MM.1S (cell line): ENCODE data around the gene TTLL3.

Source experiments
- DNase-seq: peaks from one replicate; pipeline ENCODE4 v3.0.0-alpha.2; 2015
- H2AFZ ChIP-seq: fragments of 300-600 bp; sonication (generic); 2 replicates; pipeline ENCODE4 v1.6.0; 2016; ENCODE audit warnings: antibody characterized with exemption, low read length
- H3F3A ChIP-seq: fragments of 300-600 bp; sonication (generic); 2 replicates; pipeline ENCODE4 v1.6.1; 2016; ENCODE audit warnings: mild to moderate bottlenecking, antibody characterized with exemption, low read length, moderate library complexity, mixed read lengths; ENCODE audit not compliant: insufficient read depth
- H3K27ac ChIP-seq: fragments of 300-600 bp; sonication (generic); 2 replicates; pipeline ENCODE4 v1.5.1; 2016; ENCODE audit warnings: mild to moderate bottlenecking, low read length
- H3K27me3 ChIP-seq: fragments of 300-600 bp; sonication (generic); replicated peaks from 2 replicates; pipeline ENCODE4 v1.6.0; 2016; ENCODE audit warnings: low read length; ENCODE audit not compliant: insufficient read depth
- H3K36me3 ChIP-seq: fragments of 300-600 bp; sonication (generic); replicated peaks from 2 replicates; pipeline ENCODE4 v1.6.1; 2016; ENCODE audit warnings: mild to moderate bottlenecking, low read length, mixed read lengths; ENCODE audit not compliant: insufficient read depth
- H3K4me1 ChIP-seq: fragments of 300-600 bp; sonication (generic); 2 replicates; pipeline ENCODE4 v1.6.1; 2016; ENCODE audit warnings: low read length, mixed read lengths
- H3K4me2 ChIP-seq: fragments of 300-600 bp; sonication (generic); 2 replicates; pipeline ENCODE4 v1.6.0; 2016; ENCODE audit warnings: low read depth, low read length
- H3K4me3 ChIP-seq: fragments of 300-600 bp; sonication (generic); 2 replicates; pipeline ENCODE4 v1.5.1; 2016; ENCODE audit warnings: low read length, mixed read lengths
- H3K79me2 ChIP-seq: fragments of 300-600 bp; sonication (generic); 2 replicates; pipeline ENCODE4 v1.6.1; 2016; ENCODE audit warnings: mixed run types, low read length, mixed read lengths
- H3K9ac ChIP-seq: fragments of 300-600 bp; sonication (generic); 2 replicates; pipeline ENCODE4 v1.6.1; 2016; ENCODE audit warnings: low read length, mixed read lengths
- H3K9me2 ChIP-seq: fragments of 300-600 bp; sonication (generic); replicated peaks from 2 replicates; pipeline ENCODE4 v1.6.1; 2016; ENCODE audit warnings: mild to moderate bottlenecking, low read length, mixed read lengths; ENCODE audit not compliant: insufficient read depth
- H3K9me3 ChIP-seq: fragments of 300-600 bp; sonication (generic); replicated peaks from 2 replicates; pipeline ENCODE4 v1.6.1; 2016; ENCODE audit warnings: mild to moderate bottlenecking, low read length, mixed read lengths; ENCODE audit not compliant: insufficient read depth
- H4K20me1 ChIP-seq: fragments of 300-600 bp; sonication (generic); 2 replicates; pipeline ENCODE4 v1.6.1; 2016; ENCODE audit warnings: mild to moderate bottlenecking, low read length, moderate library complexity, mixed read lengths; ENCODE audit not compliant: insufficient read depth
- EZH2 ChIP-seq: fragments of 300-600 bp; sonication (generic); optimal IDR thresholded peaks from 2 replicates; pipeline ENCODE3; 2017; ENCODE audit warnings: low read depth, mild to moderate bottlenecking, antibody characterized with exemption, low read length, mixed read lengths
- EZH2phosphoT487 ChIP-seq: fragments of 300-600 bp; sonication (generic); IDR thresholded peaks from 2 replicates; pipeline ENCODE4 v1.6.1; 2018; ENCODE audit warnings: antibody characterized with exemption, low read length
- TF ChIP-seq, protein P1 (sequence below): fragments of 300-600 bp; sonication (generic); IDR thresholded peaks from 2 replicates; pipeline ENCODE4 v1.5.1; 2016; ENCODE audit warnings: antibody characterized with exemption, low read length, mixed read lengths

The TTLL3 gene

DNA sequence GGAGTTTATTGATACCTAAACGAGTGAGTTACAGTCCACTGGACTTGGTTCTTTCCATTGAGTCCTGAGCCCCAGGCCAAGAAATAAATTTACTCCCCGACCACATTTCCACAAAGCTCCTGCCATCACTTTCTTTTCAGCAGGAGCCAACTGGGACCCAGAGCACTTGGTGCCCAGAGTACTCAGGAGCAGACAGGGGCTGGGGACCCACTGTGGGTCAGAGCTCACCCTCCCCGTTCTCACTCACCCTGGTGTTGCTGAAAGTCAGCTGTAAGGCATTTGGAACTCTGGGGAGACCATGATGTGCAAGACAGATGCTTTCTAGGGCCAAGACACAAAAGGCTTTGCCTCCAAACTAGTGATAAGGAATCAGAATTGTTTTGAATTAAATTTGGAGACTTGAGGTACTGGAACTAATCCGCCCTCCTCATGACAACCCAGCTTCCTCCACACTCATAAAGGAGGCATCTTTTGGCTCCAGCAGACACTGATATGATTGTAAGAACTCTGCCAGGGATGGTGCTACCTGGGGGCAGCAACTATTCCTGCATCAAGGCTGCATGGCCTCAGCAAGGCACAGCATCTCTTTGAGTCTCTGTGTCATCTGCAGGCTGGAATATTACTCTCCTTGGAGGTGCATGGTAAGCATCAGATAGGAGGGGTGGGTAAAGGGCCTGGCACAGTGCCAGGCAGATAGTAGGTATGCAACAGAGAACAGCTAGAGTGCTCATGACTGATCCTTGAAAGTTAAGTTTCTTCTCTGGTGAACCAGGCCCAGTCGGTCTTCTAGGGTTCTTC, 33.0 kb upstream of the TTLL3 start:
- DNase-seq: no peak
- no peak overlapping the region for H3K9ac ChIP-seq

GRCh38 chr3:9777694-9778021, 32.4 kb upstream of the TTLL3 start:
- Histone ChIP-seq H3K4me2 (no peak overlapping the region), H3K4me1 (no peaks in the 10 kb centered on the region), H2AFZ (no peak overlapping the region), H3K36me3 (no peaks in the 10 kb centered on the region), H3K27me3 (no peaks in the 10 kb centered on the region), H3K9me2 (no peaks in the 10 kb centered on the region), H3K27ac (no peak overlapping the region), H3K9ac (no peak overlapping the region), H3K79me2 (no peaks in the 10 kb centered on the region), H3K9me3 (no peaks in the 10 kb centered on the region), H3K4me3 (no peak overlapping the region), H4K20me1 (no peaks in the 10 kb centered on the region), H3F3A (no peaks in the 10 kb centered on the region)
- no peak for DNase-seq
- TF ChIP-seq EZH2 (no peak), EZH2phosphoT487 (no peak)
- TF ChIP-seq, protein P1, sequence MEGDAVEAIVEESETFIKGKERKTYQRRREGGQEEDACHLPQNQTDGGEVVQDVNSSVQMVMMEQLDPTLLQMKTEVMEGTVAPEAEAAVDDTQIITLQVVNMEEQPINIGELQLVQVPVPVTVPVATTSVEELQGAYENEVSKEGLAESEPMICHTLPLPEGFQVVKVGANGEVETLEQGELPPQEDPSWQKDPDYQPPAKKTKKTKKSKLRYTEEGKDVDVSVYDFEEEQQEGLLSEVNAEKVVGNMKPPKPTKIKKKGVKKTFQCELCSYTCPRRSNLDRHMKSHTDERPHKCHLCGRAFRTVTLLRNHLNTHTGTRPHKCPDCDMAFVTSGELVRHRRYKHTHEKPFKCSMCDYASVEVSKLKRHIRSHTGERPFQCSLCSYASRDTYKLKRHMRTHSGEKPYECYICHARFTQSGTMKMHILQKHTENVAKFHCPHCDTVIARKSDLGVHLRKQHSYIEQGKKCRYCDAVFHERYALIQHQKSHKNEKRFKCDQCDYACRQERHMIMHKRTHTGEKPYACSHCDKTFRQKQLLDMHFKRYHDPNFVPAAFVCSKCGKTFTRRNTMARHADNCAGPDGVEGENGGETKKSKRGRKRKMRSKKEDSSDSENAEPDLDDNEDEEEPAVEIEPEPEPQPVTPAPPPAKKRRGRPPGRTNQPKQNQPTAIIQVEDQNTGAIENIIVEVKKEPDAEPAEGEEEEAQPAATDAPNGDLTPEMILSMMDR: no peak

More for the DNA sequence above, 33.0 kb upstream of the TTLL3 start:
- Histone ChIP-seq H3K9me3 (no peaks in the 10 kb centered on the region), H3K36me3 (no peaks in the 10 kb centered on the region), H3K27me3 (no peaks in the 10 kb centered on the region), H3K27ac (no peak overlapping the region), H3K4me1 (no peaks in the 10 kb centered on the region), H3K79me2 (no peaks in the 10 kb centered on the region), H3K4me3 (no peak overlapping the region), H3F3A (no peaks in the 10 kb centered on the region), H4K20me1 (no peaks in the 10 kb centered on the region), H3K4me2 (no peak overlapping the region), H2AFZ (no peak overlapping the region), H3K9me2 (no peaks in the 10 kb centered on the region)
- no peak for TF ChIP-seq EZH2phosphoT487

GRCh38 chr3:9778143-9779074, 31.7 kb upstream of the TTLL3 start:
- no peaks in the 10 kb centered on the region for H3K27me3 ChIP-seq
- 0 out of 2 replicates have a peak, but pooled peaks cover 2% of the 10 kb centered on the region for H3K36me3 ChIP-seq
- no peak overlapping the region for H3K4me2 ChIP-seq
- no peaks in the 10 kb centered on the region for H3K9me3 ChIP-seq
- H3K4me1 ChIP-seq: no peaks in the 10 kb centered on the region
- H3F3A ChIP-seq: no peaks in the 10 kb centered on the region
- H3K27ac ChIP-seq: no peak overlapping the region
- TF ChIP-seq EZH2phosphoT487 (no peak), EZH2 (no peak)
- TF ChIP-seq, protein P1: no peak
- H3K4me3 ChIP-seq: no peak overlapping the region
- DNase-seq: no peak
- no peaks in the 10 kb centered on the region for H4K20me1 ChIP-seq
- H3K9me2 ChIP-seq: no peaks in the 10 kb centered on the region
- no peak overlapping the region for H3K9ac ChIP-seq
- H3K79me2 ChIP-seq: no peaks in the 10 kb centered on the region
- H2AFZ ChIP-seq: no peak overlapping the region
